K562 (cell line): Measurements from ENCODE around the gene GIPC3. TPM values are rescaled to one million over a fixed set of nuclear protein-coding genes. Genes with fewer than 3 reads are reported as not detected.
A peak's percentile ranks its signal among the peaks of the same experiment; 100 is the strongest.

ENCODE experiments used
- ETV1 ChIP-seq: fragments of 450-650 bp; conservative IDR thresholded peaks from 2 replicates; pipeline ENCODE4 v1.6.1; 2016; ENCODE audit warnings: missing genetic modification characterization, control low read depth, low read depth, missing compliant biosample characterization
- FOXA1 ChIP-seq: fragments of 450-650 bp; IDR thresholded peaks from 2 replicates; pipeline ENCODE4 v1.6.1; 2016; ENCODE audit warnings: mild to moderate bottlenecking, borderline replicate concordance
- IRF2 ChIP-seq: sonication (generic); formaldehyde crosslinking; IDR thresholded peaks from 2 replicates; pipeline ENCODE4 v1.8.1; 2022; ENCODE audit warnings: mild to moderate bottlenecking, missing genetic modification reagents
- NCOA2 ChIP-seq, 2 experiments: fragments of 450-650 bp; IDR thresholded peaks; 2 replicates each; pipeline ENCODE4 v1.6.1; 2018; ENCODE audit warnings: mild to moderate bottlenecking in 2 of 2, moderate library complexity in 1 of 2; ENCODE audit not compliant: partially characterized antibody in 2 of 2
- NRF1 ChIP-seq, 2 experiments: fragments of 450-650 bp; IDR thresholded peaks in 1 of 2; conservative IDR thresholded peaks in 1 of 2; 2 replicates each; pipeline ENCODE4 v1.6.1; 2014; ENCODE audit warnings: mild to moderate bottlenecking in 2 of 2
- PURB ChIP-seq: sonication (generic); formaldehyde crosslinking; IDR thresholded peaks from 2 replicates; pipeline ENCODE4 v1.9.0; 2021; ENCODE audit warnings: low read depth, mild to moderate bottlenecking, missing genetic modification reagents
- SIRT6 ChIP-seq: IDR thresholded peaks from one replicate; pipeline ENCODE4 v1.6.1; 2012; ENCODE audit warnings: low read depth, mild to moderate bottlenecking, control low read depth, inconsistent platforms, low read length, moderate library complexity
- SLC30A9 ChIP-seq: fragments of 250-450 bp; sonication (Bioruptor Pico); IDR thresholded peaks from 2 replicates; pipeline ENCODE4 v1.8.0; 2022; ENCODE audit warnings: mild to moderate bottlenecking, moderate library complexity
- WHSC1 ChIP-seq: IDR thresholded peaks from one replicate; pipeline ENCODE4 v1.6.1; 2012; ENCODE audit warnings: low read length, control low read depth, inconsistent platforms
- ZMIZ1 ChIP-seq, 2 experiments: fragments of 150-350 bp in 1 of 2; IDR thresholded peaks; 2 replicates each; pipeline ENCODE4 v1.6.1; 2012 to 2016; ENCODE audit warnings: low read depth in 2 of 2, low read length in 2 of 2, mild to moderate bottlenecking in 1 of 2, moderate library complexity in 1 of 2
- ZNF197 ChIP-seq: fragments of 200-800 bp; sonication (Bioruptor generic); IDR thresholded peaks from 2 replicates; pipeline ENCODE4 v1.6.1; 2016; ENCODE audit warnings: low read depth, missing genetic modification characterization, missing compliant biosample characterization
- ZNF274 ChIP-seq: IDR thresholded peaks from 2 replicates; pipeline ENCODE4 v1.6.1; 2011; ENCODE audit warnings: low read depth, mild to moderate bottlenecking, low read length, moderate library complexity, borderline replicate concordance
- polyA plus RNA-seq, 8 experiments: library from polyadenylated mRNA; depleted of rRNA in 4 of 8; stranded (reverse) in 5 of 8; unstranded in 3 of 8; fragments of >200 nt; fragmentation: Nextera tagmentation in 2 of 8; fragmentation: Illumina TruSeq in 1 of 8; extraction: Ambion mirVana in 2 of 8; extraction: Trizol in 1 of 8; gene quantifications; 2 replicates each; pipeline versions ENCODE4 v1.2.1 to v1.2.3, GENCODE V29; 2011 to 2014; ENCODE audit warnings: inconsistent platforms in 1 of 8, missing spikeins in 1 of 8
- total RNA-seq, 7 experiments: library from RNA; depleted of rRNA in 6 of 7; stranded (reverse); fragments of >200 nt in 6 of 7; fragmentation: Illumina TruSeq in 2 of 7; extraction: Trizol in 2 of 7; gene quantifications; 2 replicates each; pipeline versions ENCODE4 v1.2.1 to v1.2.3, GENCODE V29; 2011 to 2021; ENCODE audit warnings: low replicate concordance in 1 of 7
- TF ChIP-seq, protein P1 (sequence below): fragments of 450-650 bp; IDR thresholded peaks from 2 replicates; pipeline ENCODE4 v1.6.1; 2014; ENCODE audit warnings: low read depth, mild to moderate bottlenecking, moderate library complexity, borderline replicate concordance
- TF ChIP-seq, protein P2 (sequence below): fragments of 150-350 bp; IDR thresholded peaks from 2 replicates; pipeline ENCODE4 v1.6.1; 2014; ENCODE audit warnings: low read depth, mild to moderate bottlenecking, low read length, borderline replicate concordance
- TF ChIP-seq, protein P3 (sequence below): fragments of 200-800 bp; sonication (Bioruptor generic); IDR thresholded peaks from 2 replicates; pipeline ENCODE4 v1.6.1; 2017; ENCODE audit warnings: missing genetic modification characterization, missing compliant biosample characterization

The GIPC3 gene
- total and polyA plus RNA-seq, 9 of the 15 experiments (the other 6 are each of a cell fraction or from before 2014, with no cell fraction given): 0.03 to 3.6 (median 1.5) TPM; not detected in 1

DNA sequence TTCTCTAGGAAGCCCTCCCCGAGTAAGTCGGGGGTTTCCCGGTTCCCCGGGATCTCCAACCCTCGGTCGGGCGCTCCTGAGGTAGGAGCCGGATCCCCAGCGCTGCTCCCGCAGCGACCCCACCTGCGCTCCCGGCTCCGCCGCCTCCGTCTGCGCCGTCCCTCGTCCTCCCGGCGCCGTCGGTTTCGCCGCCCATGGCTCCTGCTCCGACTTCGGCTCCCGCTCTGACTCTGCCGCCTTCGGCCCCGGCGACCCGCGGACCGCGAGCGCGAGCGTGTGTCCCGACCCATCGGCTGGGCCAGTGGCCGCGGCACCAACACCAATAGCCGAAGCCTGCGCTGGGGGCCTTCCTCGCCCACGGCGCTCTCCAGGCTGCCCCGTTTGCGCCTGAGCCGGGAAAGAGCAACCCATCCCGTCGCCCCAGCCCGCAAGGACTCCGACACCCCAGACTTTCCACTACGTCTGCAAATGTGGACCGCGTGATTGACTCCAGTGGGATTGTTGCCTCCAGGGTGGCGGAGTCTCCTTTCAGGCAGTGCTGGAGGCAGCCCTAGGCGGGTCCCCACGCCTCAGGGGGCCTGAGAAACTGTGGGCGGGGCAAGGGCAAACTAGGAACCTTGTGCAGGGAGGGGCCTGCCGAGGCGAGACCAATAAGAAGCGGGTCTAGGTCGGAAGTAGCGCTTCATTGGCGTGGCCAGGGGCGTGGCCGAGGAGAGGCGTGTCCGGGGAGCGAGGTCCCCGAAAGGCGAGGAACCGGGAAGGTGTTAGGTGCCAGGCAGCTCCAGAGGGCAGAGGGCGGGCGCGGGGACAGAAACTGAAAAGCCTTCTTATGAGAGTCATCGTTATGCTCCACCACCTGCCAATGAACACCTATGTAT lies 41.4 kb downstream of the GIPC3 start, which contains the start of gene CACTIN (continued):
- TF ChIP-seq NCOA2 (IDR thresholded peaks at IDR 0.05; ENCODE audit: partially characterized antibody in 2 of 2): peak in 1 of 2 experiments; percentile 100
- no peak for TF ChIP-seq SIRT6
- 0 out of 4 replicates have a peak, but pooled peaks of 1 of the 2 experiments have one; percentile 43 for TF ChIP-seq ZMIZ1 (IDR thresholded peaks at IDR 0.05; ENCODE audit: low read depth in 2 of 2, low read length in 2 of 2)
- TF ChIP-seq ZNF274: no peak
- TF ChIP-seq WHSC1: no peak
- no peak for TF ChIP-seq ZNF197 (CRISPR knock-in tag)
- TF ChIP-seq IRF2: no peak
- no peak for TF ChIP-seq PURB (CRISPR knock-in tag)
- TF ChIP-seq, protein P1, sequence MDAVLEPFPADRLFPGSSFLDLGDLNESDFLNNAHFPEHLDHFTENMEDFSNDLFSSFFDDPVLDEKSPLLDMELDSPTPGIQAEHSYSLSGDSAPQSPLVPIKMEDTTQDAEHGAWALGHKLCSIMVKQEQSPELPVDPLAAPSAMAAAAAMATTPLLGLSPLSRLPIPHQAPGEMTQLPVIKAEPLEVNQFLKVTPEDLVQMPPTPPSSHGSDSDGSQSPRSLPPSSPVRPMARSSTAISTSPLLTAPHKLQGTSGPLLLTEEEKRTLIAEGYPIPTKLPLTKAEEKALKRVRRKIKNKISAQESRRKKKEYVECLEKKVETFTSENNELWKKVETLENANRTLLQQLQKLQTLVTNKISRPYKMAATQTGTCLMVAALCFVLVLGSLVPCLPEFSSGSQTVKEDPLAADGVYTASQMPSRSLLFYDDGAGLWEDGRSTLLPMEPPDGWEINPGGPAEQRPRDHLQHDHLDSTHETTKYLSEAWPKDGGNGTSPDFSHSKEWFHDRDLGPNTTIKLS: 0 out of 2 replicates have a peak, but pooled peaks have one; percentile 10
- TF ChIP-seq, protein P2, sequence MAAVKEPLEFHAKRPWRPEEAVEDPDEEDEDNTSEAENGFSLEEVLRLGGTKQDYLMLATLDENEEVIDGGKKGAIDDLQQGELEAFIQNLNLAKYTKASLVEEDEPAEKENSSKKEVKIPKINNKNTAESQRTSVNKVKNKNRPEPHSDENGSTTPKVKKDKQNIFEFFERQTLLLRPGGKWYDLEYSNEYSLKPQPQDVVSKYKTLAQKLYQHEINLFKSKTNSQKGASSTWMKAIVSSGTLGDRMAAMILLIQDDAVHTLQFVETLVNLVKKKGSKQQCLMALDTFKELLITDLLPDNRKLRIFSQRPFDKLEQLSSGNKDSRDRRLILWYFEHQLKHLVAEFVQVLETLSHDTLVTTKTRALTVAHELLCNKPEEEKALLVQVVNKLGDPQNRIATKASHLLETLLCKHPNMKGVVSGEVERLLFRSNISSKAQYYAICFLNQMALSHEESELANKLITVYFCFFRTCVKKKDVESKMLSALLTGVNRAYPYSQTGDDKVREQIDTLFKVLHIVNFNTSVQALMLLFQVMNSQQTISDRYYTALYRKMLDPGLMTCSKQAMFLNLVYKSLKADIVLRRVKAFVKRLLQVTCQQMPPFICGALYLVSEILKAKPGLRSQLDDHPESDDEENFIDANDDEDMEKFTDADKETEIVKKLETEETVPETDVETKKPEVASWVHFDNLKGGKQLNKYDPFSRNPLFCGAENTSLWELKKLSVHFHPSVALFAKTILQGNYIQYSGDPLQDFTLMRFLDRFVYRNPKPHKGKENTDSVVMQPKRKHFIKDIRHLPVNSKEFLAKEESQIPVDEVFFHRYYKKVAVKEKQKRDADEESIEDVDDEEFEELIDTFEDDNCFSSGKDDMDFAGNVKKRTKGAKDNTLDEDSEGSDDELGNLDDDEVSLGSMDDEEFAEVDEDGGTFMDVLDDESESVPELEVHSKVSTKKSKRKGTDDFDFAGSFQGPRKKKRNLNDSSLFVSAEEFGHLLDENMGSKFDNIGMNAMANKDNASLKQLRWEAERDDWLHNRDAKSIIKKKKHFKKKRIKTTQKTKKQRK: no peak
- TF ChIP-seq, protein P3, sequence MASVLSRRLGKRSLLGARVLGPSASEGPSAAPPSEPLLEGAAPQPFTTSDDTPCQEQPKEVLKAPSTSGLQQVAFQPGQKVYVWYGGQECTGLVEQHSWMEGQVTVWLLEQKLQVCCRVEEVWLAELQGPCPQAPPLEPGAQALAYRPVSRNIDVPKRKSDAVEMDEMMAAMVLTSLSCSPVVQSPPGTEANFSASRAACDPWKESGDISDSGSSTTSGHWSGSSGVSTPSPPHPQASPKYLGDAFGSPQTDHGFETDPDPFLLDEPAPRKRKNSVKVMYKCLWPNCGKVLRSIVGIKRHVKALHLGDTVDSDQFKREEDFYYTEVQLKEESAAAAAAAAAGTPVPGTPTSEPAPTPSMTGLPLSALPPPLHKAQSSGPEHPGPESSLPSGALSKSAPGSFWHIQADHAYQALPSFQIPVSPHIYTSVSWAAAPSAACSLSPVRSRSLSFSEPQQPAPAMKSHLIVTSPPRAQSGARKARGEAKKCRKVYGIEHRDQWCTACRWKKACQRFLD (CRISPR knock-in tag): peak; percentile 74
- peak; percentile 80 to 84 for TF ChIP-seq NRF1 (conservative IDR thresholded peaks at IDR 0.05 in 1 of 2, IDR thresholded peaks at IDR 0.05 in 1 of 2)
- no peak for TF ChIP-seq ETV1 (tag)
- TF ChIP-seq SLC30A9: no peak
- TF ChIP-seq FOXA1: no peak
